Measurements from ENCODE around the gene ZNF765. TPM values are rescaled to one million over a fixed set of nuclear protein-coding genes. Genes with fewer than 3 reads are reported as not detected.
A peak's percentile ranks its signal among the peaks of the same experiment; 100 is the strongest.
"Not testable (repeated sequence)": the region's sequence is repeated elsewhere in the genome, so short reads cannot be mapped to it uniquely, and the experiment has no call there.

The ZNF765 gene
- 10 to 100 TPM; 11.1 to 11.7 TPM for total RNA-seq

DNA sequence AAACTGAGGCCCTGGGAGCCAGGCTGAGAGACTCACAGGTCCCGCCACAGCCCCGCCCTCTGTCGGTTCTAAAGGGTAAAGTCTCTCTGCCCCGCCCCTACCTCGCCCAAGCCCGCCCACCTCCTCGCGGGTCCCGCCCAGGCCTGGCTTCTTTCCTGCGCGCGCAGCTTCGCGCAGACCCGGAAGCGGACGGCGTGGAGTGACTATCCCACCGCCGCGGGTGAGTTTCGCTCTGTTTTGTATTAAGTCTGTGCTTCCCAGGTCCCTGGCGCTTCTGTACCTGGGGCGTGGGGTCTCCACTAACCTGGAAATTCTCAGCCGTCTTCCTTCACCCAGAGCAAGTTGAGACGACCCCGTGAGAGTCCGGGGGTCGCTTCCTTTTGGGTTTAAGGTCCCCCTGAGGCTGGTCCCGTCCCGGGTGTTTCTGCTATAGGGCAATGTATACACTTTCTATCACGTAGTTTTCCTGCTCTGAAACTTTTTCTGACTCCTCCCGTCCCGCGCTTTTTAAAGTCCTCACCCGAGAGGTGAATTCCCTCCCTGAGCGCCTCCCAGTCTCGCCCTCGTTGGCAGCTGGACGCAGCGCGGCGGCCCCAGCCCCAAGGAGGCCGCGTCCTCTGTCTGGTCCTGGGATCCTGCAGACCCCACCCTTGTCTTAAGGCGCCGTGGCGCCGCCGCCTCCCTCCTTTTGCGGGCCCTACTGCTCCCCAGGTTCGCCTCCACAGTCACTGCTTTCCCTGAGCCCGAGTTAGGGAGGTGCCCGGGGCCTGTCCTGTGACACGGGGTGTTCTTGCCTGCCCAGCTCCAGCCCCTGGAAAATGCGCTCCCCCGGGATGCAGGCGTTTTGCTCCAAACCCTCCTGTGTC, at the start of gene ZNF765:
TSS of gene ZNF765 (plus strand) at position 176 of the 866 bp plus-strand sequence. CDS start 2,867 bp downstream, outside the sequence.
- Mint-ChIP-seq H3K27me3 (no peaks in the 10 kb centered on the region), H3K4me1 (ENCODE audit: low read depth) (peaks cover 26% of the 10 kb centered on the region), H3K4me3 (peak within 1 kb of the TSS; percentile 82), H3K27ac (peak within 1 kb of the TSS; percentile 88), H3K9me3 (peaks cover 15% of the 10 kb centered on the region), H3K36me3 (ENCODE audit: low read depth) (peaks cover 30% of the 10 kb centered on the region)
- ATAC-seq, result peak; percentile 100
- CTCF ChIA-PET, result interaction anchor here (1.0 to 1.3 kb wide), 2 partner anchors 30 to 200 kb away, joined by 4 to 7 read pairs; no protein-coding TSS in a partner anchor
- peak; percentile 97 for DNase-seq
- intact Hi-C loops (cut with micrococcal nuclease), result no loop called here
- POLR2A ChIA-PET, result interaction anchor here (0.6 to 0.9 kb wide), 2 partner anchors 76 to 200 kb away, joined by 3 read pairs; no protein-coding TSS in a partner anchor
- TF ChIP-seq, protein P1, sequence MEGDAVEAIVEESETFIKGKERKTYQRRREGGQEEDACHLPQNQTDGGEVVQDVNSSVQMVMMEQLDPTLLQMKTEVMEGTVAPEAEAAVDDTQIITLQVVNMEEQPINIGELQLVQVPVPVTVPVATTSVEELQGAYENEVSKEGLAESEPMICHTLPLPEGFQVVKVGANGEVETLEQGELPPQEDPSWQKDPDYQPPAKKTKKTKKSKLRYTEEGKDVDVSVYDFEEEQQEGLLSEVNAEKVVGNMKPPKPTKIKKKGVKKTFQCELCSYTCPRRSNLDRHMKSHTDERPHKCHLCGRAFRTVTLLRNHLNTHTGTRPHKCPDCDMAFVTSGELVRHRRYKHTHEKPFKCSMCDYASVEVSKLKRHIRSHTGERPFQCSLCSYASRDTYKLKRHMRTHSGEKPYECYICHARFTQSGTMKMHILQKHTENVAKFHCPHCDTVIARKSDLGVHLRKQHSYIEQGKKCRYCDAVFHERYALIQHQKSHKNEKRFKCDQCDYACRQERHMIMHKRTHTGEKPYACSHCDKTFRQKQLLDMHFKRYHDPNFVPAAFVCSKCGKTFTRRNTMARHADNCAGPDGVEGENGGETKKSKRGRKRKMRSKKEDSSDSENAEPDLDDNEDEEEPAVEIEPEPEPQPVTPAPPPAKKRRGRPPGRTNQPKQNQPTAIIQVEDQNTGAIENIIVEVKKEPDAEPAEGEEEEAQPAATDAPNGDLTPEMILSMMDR (IDR thresholded peaks at IDR 0.05), result no peak

DNA sequence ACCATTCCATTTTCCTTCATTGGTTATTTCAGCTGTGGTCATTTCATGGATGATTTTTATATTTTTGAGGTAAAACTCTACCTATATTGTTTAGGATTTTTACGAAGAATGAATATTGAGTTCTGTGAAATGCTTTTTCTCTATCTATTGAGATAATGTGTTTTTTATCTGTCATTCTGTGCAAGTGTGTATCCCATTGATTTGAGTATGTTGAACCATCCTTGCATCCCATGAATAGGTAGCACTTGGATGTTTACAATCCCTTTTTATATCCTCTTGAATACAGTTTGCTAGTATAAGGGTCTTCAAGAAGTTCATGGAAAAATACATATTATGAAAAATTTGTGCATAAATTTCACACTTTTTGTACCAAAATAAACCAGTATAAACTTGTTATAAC, 39.2 kb upstream of the ZNF765 start:
- no peak overlapping the region for H3K27ac Mint-ChIP-seq
- no peaks in the 10 kb centered on the region for H3K27me3 Mint-ChIP-seq
- no peak overlapping the region for H3K4me3 Mint-ChIP-seq
- POLR2A ChIA-PET, result no interaction called here
- ATAC-seq (no peak), DNase-seq (no peak)
- TF ChIP-seq, protein P1 (IDR thresholded peaks at IDR 0.05), result no peak
- CTCF ChIA-PET, result no interaction called here
- peaks cover 60% of the 10 kb centered on the region for H3K36me3 Mint-ChIP-seq (ENCODE audit: low read depth)
- intact Hi-C loops (cut with micrococcal nuclease), result no loop called here
- no peaks in the 10 kb centered on the region for H3K4me1 Mint-ChIP-seq (ENCODE audit: low read depth)
- H3K9me3 Mint-ChIP-seq, result peaks cover 59% of the 10 kb centered on the region

DNA sequence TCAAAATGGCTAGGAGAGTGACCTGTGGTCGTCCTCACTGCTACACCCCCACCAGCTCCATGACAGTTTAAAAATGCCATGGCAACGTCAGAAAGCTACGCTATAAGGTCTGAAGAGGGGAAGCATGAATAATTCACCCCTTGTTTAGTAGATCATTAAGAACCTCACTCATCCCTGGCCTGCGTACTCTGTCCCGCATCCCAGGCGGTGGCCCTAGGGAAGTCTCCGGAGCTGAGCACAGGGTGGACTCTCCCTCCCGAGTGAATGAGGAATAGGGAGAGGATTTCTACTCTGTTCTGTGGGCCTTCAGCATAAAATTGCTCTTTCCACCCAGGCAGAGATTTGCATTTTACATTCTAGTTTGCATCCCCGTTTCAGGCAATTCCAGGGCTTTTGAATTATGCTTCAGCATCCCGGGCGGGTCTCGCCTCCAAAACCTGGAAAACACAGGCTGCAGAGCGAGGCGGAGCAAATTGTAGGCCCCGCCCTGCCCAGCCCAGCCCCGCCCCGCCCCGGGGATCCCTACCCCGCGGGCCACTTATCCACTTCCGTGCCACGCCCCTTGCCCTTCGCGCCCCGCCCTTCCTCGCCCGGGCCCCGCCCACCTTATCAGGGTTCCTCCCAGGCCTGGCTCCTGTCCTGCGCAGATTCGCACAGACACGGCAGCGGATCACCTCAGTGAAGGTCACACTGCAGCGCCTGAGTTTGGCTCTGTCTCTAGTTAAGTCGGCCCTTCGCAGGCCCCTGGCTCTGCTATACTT, 36.9 kb upstream of the ZNF765 start:
- peak; percentile 26 for DNase-seq

DNA sequence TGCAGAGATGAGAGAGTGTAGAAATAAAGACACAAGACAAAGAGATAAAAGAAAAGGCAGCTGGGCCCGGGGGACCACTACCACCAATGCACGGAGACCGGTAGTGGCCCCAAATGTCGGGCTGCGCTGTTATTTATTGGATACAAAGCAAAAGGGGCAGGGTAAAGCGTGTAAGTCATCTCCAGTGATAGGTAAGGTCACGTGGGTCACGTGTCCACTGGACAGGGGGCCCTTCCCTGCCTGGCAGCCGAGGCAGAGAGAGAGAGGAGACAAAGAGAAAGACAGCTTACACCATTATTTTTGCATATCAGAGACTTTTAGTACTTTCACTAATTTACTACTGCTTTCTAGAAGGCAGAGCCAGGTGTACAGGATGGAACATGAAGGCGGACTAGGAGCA, 34.9 kb upstream of the ZNF765 start:
- Mint-ChIP-seq H3K36me3 (ENCODE audit: low read depth) (peaks cover 20% of the 10 kb centered on the region), H3K9me3 (peaks cover 25% of the 10 kb centered on the region)
- intact Hi-C loops (cut with micrococcal nuclease); DNase-seq; H3K4me1 Mint-ChIP-seq (ENCODE audit: low read depth); ATAC-seq; H3K27me3 Mint-ChIP-seq; H3K27ac Mint-ChIP-seq; H3K4me3 Mint-ChIP-seq: not testable (repeated sequence)
- CTCF ChIA-PET, result interaction anchor here (1.3 to 1.5 kb wide), 2 partner anchors 156 to 165 kb away, joined by 3 to 5 read pairs; no protein-coding TSS in a partner anchor
- POLR2A ChIA-PET, result interaction anchor here (0.6 kb wide), 1 partner anchor 98 kb away, joined by 3 read pairs; no protein-coding TSS in a partner anchor

More for the DNA sequence above, 36.9 kb upstream of the ZNF765 start:
- intact Hi-C loops (cut with micrococcal nuclease), result no loop called here
- Mint-ChIP-seq H3K27me3 (no peaks in the 10 kb centered on the region), H3K9me3 (peaks cover 36% of the 10 kb centered on the region), H3K4me1 (ENCODE audit: low read depth) (no peaks in the 10 kb centered on the region), H3K27ac (no peak overlapping the region), H3K36me3 (ENCODE audit: low read depth) (peaks cover 37% of the 10 kb centered on the region), H3K4me3 (no peak overlapping the region)
- ATAC-seq, result no peak
- CTCF ChIA-PET, result no interaction called here
- TF ChIP-seq, protein P1 (IDR thresholded peaks at IDR 0.05), result no peak
- POLR2A ChIA-PET, result interaction anchor here (0.8 kb wide), 1 partner anchor 25 kb away, joined by 3 read pairs; no protein-coding TSS in a partner anchor

DNA sequence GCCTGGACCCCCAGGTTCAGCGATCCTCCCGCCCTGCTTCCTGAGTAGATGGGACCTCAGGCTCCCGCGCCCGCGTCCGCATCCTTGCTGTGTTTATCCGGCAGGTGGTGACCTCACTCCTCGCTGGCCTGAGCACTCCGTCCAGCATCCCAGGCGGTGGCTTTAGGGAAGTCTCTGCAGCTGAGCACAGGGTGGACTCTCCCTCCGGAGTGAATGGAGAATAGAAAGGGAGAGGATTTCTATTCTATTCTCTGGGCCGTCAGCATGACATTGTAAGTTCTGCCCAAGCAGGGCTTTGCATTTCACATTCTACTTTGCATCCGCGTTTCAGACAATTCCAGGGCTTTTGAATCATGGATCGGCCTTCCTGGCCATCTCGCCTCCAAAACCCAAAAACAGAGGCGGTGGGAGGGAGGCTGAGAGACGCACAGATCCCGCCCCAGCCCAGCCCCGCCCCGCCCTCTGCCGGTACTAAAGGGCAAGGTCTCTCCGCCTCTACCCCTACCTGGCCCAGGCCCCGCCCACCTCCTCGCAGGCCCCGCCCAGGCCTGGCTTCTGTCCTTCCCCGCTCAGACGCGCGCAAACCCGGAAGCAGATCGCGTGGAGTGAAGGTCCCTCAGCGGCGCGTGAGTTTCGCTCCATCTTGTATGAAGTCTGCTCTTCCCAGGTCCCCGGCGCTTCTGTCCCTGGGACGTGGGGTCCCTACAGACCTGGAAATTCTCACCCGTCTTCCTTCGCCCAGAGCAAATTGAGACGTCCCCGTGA, 29.6 kb upstream of the ZNF765 start, which contains the start of gene ZNF525:
TSS of gene ZNF525 (plus strand) at position 572 of the 765 bp plus-strand sequence. CDS start 6,577 bp downstream, outside the sequence.
- POLR2A ChIA-PET, result interaction anchor here (0.7 to 1.4 kb wide), 2 partner anchors 17 to 67 kb away, joined by 3 read pairs; no protein-coding TSS in a partner anchor
- TF ChIP-seq, protein P1 (IDR thresholded peaks at IDR 0.05), result peak; percentile 50
- DNase-seq, result peak; percentile 98
- peaks cover 5% of the 10 kb centered on the region for H3K9me3 Mint-ChIP-seq
- CTCF ChIA-PET, result no interaction called here
- H3K36me3 Mint-ChIP-seq (ENCODE audit: low read depth), result peaks cover 20% of the 10 kb centered on the region
- H3K27ac Mint-ChIP-seq, result peak within 1 kb of the TSS; percentile 94
- ATAC-seq, result peak; percentile 100
- peak within 1 kb of the TSS; percentile 93 for H3K4me3 Mint-ChIP-seq
- intact Hi-C loops (cut with micrococcal nuclease), result no loop called here
- peaks cover 24% of the 10 kb centered on the region for H3K4me1 Mint-ChIP-seq (ENCODE audit: low read depth)
- H3K27me3 Mint-ChIP-seq, result no peaks in the 10 kb centered on the region

Measured in activated CD8-positive, alpha-beta T cell treated with anti-CD3 and anti-CD28 coated beads for 36 hours (primary cell).